ENCODE results near the gene SP7.

DNA sequence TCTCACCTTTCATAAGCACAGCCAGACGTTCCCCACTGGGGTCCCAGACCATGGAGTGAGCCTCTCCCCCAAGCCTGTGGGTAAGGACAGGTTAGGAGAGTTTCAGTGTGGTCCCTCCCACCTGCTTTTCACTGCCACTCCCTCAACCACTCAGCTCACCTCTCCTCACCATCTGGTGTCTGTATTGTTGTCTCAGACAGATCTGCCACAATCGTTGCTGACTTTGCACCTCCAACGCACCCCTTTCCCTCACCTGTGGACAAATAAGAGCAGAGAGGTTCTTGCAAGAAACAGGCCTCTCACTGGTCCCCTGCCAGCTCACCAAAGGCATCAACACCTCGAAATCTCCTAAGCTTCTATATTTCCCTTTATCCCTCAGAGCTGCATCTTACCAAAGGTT, 27.9 kb downstream of the SP7 start:
- TF ChIP-seq CTCF (conservative IDR thresholded peaks at IDR 0.05 in 1 of 2, IDR thresholded peaks at IDR 0.05 in 1 of 2; ENCODE audit: extremely low read depth in 1 of 2, insufficient read depth in 1 of 2, low read depth in 1 of 2, low read length in 2 of 2) (no peak), EZH2 (IDR thresholded peaks at IDR 0.05; ENCODE audit: borderline replicate concordance, low read length) (no peak)

Measured in mammary epithelial cell (primary cell).